Activated CD4-positive, alpha-beta T cell treated with anti-CD3 and anti-CD28 coated beads for 1 hour (primary cell): ENCODE measurements around the gene PGBD5.

Source experiments
- DNase-seq: peaks from one replicate; pipeline ENCODE4 v3.0.0-alpha.2; 2020

PGBD5 gene

DNA sequence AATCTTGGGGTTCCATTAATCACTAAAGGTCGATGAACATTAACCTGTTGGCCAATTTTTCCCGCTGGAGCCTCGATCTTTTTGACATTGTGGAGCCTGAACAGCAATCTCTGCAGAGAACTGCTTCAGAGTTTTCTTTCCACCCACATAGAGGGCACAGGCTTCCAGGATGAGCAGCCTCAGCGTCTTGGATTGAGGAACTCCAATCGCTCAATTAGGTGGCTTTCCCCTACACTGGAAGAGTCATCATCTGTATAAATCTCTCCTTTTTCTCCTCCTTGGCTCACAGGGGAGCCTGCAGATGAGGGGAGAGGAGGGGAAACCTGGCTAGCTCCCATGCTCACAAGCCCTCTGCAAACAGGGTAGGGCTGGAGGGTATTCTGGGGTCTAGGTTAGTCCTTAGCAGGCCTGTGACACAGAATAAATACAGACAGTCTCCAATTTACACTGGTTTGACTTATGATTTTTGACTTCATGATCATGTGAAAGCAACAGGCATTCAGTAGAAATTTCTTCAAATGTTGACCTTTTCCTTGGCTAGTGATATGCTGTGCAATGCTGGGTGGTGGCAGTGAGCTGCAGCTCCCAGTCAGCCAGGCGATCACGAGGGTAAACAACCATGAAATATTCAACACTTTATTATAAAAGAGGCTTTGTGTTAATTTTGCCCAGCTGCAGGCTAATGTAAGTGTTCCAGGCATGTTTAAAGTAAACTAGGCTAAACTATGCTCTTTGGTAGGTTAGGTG, 80.8 kb downstream of the PGBD5 start:
- DNase-seq = no peak

DNA sequence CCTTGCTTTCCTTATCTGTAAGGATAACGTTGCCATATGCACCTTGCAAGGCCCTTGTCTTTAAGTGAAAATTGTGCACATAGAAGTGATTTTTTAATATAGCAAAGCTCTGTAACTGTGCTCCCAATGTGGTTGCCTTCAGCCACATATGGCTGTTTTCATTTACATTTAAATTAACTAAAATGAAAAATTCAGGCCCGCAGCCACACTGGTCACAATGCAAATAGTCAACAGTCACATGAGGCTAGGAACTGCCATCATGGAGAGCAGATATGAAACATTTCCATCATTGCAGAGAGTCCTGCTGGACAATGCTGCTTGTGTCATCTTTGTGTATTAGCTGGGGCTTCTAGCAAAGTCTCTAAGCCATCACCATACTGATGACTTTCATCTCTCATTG, 83.4 kb downstream of the PGBD5 start:
- no peak for DNase-seq

DNA sequence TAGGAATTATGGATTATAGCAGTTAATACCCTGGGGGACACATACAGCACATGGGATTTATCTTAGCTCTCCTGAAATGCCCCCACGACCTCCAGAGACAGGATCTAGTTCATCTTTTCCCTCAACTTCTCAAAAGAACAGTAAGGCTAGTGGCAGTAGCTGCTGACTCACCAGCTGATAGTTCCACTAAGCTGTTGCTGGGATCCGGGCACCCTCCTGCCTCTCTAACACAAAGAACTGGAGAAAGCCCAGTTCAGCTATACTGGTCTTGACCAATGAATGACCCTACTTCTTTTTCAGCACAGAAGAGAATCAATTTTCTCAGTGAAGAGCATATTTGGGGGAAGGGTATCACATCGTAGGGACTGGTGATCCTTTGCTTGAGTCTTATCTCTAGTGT, 84.1 kb downstream of the PGBD5 start:
- no peak for DNase-seq

DNA sequence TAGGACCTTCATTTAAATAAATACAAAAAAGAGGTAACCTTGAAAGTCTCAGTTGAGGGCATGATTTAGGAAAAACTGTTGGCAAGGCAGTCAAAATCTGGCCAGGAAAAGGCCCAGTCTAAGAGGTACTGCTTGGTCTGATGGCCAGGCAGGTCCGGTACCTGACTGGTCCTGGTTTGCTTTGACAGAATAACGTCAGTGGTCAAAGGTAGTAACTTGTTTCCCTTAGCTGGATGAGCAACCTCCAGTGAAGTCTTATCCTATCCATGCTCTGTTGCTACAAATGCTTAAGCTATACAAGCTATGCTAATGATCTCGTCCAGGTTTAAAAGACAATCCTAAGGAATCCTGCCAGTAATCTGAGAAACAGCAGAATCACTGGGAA, 85.0 kb downstream of the PGBD5 start:
- no peak for DNase-seq

DNA sequence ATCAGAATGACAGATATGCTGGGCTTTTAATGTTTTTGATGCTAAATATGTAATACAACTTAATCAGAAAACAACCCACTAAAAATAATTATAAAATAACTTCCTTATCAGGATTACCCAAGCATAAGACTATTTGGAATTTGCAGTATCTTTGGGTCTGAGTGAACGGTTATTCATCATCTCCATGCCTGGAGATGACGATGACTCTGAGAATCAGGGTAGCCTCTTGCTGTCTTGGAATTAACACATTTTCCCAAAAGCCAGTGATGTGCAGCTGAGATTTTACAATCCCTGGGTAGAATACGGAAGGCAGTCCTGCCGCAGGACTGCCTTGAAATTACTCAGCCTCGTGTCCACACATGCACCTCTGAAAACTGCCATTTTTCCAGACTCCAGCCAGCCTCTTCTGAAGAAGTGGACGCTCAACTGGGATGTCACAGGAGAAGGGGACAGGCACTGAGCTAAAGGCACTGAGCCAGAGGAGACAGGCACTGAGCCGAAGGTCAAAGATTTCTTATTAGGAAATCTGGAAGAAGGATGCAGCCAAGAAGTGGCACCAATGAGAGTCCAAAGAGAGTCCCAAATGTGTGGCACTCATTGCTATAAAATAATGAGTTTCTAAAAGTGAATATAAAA, 85.5 kb downstream of the PGBD5 start:
- no peak for DNase-seq

DNA sequence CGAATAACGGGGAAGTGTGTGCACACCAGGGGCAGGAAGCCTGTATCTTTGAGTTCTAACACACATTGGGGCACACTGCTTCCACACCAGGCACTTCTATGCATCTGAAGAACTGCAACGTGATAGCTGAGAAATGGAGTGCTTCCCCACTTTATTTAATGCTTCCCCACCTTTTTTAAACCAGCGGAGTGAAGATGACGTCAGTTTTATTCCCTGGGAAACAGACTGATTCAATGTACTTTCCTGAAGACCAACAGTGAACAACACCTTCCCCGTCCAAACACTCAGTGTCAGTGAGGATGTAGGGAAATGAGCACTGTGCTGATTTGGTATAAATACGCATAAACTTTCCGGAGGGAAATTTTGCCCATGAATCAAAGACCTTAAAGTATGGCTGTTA, 87.1 kb downstream of the PGBD5 start:
- DNase-seq = no peak

DNA sequence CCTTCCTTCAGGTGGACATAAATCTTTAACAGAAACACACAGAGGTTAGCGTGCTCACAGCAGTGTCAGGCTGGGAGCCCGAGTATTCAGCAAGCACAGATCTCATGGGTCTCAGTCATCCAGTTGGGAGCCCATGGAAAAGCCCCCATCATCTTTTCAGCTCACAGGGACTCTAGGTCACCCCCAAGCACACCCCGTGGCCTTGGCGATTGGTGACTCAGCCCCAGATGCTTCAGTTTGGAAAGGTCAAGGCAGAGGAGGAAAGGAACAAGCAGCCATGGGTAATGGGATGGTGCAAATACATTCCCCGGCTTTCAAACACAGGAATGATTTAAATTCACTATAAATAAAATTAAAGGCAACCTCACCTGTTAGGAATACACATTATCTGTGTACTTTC, 88.9 kb downstream of the PGBD5 start:
- DNase-seq = no peak

DNA sequence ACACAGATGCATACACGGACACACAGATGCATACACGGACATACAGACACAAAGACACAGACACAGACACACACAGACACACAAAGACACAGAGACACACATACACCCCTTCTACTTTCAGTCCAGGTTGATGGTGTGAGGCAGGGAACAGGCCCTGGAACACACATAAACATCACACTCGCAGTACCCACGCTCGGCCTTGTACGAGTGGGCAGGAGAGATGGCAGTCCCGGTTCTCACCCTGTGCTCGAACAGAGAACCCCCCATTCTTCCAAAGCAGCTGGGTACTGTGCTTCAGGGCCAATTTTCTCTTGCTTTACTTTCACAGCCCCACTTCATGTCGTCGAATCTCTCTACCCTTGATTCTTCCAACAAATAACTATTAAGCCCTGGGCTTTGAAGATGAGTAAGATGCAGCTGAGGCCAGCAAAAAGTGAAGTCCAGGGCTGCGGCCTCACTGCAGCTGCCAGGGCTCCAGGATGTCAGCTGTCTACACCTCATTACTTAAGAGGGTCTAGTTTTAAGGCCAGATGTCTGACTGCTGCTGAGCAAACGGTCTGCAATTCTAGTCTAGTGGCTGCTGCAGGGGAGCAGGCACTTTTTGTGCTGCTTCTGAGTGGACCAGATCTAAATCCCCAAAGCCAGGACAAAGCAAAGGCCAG, 90.1 kb downstream of the PGBD5 start:
- no peak for DNase-seq

DNA sequence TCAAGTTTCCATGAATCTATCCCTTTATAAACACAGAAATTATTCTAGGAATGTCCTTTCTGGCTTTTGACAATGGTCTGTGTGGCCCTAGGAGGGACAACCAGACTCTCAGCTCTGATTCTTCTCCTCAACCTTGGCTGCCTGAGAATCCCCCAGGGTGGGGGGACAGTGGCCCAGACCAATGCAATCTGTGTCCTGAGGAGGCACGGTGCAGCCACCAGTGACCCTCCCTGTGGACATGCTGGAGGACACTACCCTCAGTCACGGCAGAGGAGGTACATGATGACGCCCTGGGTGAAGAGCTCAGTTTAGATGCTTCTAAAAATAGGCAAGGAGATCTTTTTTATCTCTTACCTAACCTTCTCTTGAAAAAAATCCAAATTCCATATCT, 91.7 kb downstream of the PGBD5 start:
- no peak for DNase-seq

DNA sequence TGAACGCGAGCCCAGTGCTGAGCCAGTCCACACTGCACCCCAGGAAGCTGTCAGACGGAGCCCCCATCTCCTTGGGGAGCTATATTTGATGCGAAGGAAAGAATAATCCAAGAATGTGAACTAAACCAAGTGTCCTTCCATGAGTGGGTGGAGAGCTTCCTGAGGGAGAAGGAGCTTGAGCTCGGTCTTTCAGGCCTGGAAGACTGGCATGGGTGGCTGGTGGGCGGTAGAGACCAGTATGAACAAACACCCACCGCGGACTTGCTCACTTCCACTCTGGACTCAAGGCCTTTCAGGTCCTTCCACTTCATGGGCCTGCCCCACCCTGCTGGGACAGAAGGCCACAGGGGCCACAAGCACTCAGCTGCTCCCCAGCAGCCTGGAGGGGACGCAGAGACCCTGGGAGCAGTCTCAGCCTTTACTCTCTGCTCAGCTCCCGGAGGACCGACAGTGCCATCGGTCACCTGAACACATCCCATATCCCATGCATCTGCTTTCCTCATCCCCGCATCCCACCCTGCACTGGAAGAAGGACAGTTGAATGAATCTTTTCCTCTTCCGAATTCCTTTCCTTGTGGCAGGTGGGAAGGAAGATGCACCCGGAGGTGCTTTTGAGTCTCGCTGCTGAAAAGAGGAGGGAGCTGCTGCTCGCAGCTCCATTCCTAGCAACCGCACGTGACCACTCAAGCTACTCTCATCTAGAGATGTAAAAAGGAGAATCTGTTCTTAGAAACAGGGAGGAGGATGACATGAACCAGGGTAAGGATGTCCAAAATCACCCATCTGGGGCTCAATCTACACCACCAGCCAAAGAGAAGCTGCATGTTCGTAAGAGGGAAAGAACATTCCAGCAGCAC, 92.3 kb downstream of the PGBD5 start:
- DNase-seq = no peak

DNA sequence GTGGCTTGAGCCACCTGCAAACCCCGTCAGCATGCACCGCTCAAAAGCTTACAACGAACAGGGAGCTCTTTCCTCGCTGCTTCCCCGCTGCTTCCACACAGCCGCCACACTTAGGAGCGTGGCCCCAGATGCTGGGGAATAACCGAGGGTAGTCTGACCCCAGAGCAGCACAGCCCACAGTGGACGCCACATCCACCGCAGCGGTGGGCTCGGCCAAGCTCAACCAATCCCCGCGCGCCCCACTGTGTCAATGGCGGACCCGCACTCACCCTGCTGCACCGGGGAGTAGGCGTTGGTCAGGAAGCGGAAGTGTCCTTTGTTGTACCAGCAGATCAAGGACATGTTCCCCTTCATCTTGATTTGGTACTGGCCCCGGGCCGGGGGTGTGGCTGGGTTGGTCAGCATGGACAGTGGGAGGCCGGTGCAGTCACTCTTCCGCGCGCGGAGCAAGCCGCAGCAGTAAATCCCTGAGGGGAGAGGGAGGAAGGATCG, 93.5 kb downstream of the PGBD5 start:
- no peak for DNase-seq

DNA sequence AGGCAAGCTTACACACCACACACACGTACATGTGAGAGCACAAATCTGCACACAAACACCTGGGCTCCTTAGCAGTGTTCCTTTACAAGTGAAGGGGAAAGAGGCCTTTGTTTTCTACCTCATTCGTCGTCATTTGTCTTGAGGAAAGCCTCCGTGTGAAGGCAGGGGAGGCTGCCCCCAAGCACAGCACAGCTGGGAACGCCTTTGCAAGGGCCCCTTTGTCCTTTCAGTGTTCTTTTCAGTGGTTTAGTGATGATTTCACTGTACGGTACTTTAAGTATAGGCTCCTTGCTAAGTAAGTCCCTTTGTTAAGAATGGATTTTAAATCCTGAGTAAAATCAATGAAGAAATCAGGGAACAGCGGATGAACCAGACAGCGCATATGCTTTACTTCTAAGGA, 94.1 kb downstream of the PGBD5 start:
- DNase-seq = no peak

DNA sequence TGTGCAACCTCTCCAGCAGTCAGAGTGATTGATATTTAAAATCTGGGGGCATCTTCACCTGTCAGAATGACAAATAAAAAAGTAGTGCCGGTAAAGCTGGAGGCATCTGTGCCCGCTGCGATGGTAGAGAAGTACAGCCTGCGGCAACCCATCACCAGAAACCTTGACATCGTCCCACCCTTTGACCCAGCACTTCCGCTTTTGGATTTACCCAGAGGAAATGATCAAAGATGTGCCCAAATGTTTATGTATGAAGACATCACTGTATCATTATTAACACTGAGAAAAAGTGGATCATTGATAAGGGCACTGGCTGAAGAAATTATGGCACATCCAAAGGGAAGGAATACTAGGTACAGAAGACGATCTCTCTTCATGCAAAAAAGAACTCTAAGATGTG, 96.0 kb downstream of the PGBD5 start:
- no peak for DNase-seq

DNA sequence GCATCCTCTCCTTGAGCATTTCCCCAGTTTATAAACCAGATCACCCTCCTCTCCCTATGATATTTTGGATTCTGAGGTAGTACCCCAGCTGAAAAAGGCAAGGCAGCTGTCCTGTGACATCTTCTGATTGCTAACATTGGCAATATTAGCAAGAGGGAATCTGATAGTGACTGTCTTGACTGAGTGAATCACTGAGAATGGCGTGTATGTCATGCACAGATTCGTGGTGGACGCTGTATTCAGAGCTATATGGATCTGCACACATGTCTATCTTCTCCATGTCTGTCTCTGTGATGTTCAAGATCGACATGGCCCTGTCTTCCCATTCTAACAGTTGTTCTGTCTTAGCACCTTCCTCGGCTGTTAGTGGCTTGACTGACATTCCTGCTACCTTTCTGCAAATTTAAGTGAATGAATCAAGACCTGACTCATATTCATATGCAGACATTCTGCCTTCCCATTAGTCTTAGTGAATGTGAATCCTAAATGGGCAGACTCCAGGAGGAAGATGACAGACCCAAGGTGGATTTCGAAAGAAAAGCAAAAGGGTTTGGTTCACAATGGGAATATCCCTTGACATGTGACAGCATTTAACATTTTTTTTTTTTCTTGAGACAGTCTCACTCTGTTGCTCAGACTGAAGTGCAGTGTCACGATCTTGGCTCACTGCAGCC, 97.7 kb downstream of the PGBD5 start:
- no peak for DNase-seq

DNA sequence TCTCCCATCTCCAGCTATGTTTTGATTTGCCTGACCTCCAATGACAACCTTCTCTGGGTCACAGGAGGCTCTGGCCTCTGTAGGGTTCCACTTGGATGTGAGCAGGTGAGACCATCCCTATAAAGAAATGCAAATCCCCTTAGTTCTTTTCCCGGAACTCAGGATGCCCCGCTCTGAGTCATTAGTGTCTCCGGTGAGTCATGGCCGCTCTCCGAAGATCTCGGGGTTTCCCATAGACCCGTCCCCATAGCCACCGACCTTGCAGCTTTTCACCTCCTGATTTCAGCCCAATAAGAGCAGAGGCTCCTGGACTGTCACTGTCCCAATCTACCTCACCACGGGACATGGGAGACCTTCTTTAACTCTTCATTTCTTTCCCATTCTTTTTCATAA, 98.2 kb downstream of the PGBD5 start:
- DNase-seq = no peak

DNA sequence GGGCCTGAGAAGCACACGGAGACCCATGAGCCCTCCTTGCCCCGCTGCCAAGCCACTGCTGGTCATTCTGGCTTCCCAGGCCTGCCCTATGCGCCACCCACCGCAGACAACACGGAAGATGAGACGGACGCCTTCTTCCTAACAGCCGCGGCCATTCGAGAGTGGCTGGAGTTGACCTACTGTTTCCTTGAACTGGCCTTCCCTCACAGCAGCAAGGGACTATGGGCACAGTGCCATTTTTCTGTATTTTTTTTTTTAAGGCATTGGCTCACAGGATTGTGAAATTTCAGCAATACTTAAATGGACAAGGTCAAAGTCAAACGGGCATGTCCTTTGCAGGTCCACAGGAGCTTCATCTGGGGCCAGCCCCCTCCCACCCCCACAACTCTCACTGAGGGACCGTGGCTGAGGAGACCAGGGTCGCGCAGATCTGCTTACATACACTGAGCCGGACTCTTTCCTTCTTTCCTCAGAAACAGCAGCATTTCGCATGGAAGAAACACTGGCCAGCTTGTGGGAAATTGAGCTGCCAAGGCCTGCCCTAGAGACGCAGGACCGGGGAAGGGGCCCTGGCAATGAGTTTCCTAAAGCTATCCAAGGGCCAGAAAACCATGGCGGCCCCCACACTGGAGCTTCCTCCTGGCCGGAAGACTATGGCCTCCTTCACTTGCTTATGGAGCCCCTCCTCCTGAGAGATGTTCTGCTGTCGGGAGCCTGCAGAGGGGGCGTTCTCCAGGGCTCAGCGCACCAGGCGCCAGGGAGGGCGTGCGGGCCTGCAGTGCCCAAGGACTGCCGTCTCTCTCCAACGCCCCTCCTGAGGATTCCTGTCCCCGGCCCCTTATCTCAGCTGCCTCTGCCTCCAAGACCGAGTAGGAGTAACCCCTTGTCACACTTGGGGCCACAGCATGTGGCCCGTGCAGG, 98.9 kb downstream of the PGBD5 start:
- DNase-seq = no peak

DNA sequence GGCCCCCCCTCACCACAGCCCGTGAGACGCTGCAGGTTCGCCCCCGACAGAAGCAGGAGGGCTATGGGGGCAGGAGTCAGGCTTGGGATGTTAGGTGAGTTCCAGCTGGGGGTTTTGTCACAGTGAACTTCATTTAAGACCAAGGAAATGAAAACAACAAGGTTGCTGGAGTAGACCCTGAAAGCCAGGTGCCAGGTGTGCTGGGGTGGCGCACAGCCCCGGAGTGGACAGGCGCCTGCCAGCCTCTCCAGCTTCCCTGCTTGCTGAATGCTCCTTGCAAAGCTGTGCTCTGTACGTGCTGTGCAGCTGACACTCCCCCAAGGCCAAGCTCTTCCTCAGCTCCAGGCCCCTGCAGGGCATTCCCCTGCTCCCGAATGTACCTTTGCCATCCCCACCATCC, 102.4 kb downstream of the PGBD5 start:
- no peak for DNase-seq

DNA sequence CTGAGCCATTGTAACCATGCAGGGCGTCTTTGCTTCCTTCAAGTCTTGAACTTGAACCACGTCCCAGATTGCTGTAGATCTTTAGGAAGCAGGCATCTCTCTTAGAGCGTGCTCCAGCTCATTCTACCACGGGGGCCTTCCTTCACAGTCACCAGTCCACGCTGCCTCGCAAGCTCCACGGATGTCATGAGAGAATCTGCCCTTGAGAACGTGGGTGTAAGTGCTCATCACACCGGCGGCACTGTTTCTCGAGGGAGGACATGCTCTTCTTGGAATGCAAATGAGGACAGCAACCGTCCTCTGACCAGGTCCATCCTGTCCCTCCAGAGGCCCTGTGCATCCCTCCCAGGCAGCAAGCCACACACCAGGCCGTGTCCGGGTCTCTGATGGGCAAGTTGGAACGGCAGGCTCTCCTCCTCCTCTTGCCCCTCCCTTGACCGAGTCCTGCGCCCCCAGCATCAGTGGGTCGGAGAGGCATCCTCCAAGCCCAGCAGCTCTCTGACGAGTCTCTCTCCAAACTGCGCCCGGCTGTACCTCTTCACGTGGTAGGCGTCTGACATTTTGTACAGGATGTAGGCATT, 103.1 kb downstream of the PGBD5 start:
- DNase-seq = no peak

DNA sequence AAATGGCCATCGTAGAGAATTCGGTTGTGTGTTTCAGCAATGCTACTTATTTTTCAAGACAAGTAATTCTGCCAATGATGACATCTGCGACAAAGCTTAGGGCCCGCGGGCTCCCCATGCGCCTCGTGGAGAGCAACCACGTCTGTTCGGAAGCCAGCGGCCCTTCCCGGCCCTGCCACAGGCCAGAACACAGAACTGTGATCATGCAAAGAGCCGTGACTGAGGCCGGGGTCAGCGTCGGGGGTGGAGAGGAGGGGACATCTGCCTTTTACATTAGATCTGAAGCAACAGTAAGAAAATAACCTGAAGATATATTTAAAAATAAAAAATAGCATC, 103.7 kb downstream of the PGBD5 start:
- DNase-seq = no peak

DNA sequence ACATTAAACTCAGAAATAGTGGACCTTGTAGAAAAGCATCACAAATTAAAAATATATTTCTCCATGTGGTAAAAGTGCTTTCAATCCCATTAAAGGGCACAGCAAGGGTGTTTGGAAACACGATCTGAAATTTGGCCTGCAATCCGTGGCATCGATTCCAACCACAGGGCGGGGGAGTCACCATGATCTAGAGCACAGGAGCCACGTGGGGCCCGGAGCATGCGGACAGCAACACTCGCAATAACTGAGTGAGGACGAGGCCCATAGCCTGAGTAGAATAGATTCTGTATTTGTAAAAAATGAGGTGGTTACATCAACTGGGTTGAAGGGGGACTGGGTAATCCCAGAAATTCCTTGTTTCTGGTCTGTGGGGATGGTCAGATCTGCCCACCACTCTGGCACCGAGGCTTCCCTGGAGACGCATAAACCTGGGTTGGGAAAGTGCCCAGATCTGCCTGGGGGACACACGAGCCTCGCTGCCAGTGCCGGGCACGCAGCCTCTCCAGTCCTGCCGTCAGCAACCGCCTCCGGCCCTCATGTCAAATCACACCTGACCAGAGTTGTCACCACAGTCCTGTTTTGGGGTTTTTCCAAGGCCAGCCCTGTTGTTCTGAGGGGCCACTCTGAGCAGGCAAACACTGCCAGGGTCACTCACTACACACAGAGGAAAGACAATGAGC, 104.3 kb downstream of the PGBD5 start:
- no peak for DNase-seq

DNA sequence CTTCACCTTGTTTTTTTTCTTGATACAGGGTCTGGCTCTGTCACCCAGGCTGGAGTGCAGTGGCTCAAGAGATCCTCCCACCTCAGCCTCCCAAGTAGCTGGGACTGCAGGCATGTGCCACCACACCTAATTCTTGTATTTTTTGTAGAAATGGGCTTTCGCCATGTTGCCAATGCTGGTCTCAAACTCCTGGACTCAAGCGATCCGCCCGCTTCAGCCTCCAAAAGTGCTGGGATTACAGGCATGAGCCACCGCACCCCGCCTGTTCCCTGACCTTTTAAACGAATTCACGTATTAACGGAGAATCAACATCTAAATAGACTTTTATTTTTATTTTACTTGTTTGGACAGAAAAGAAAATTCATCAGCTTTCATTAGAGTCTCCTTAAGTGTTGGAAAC, 104.8 kb downstream of the PGBD5 start:
- DNase-seq = no peak
